Measurements from ENCODE around the gene CYB561D1.

- TF ChIP-seq TAF1 (conservative IDR thresholded peaks at IDR 0.05) (no peak), EGR1 (IDR thresholded peaks at IDR 0.05; ENCODE audit: low read depth in 2 of 2) (no peak), CTCF (IDR thresholded peaks at IDR 0.05; ENCODE audit: low read depth, low read length, missing input control) (no peak), RAD21 (IDR thresholded peaks at IDR 0.05) (no peak), HNF4G (IDR thresholded peaks at IDR 0.05) (no peak), SP1 (IDR thresholded peaks at IDR 0.05) (no peak), MAX (IDR thresholded peaks at IDR 0.05) (no peak), REST (IDR thresholded peaks at IDR 0.05) (no peak), YY1 (IDR thresholded peaks at IDR 0.05) (no peak), NR2F2 (IDR thresholded peaks at IDR 0.05) (no peak), ATF3 (IDR thresholded peaks at IDR 0.05) (no peak), JUND (IDR thresholded peaks at IDR 0.05) (no peak), HNF4A (conservative IDR thresholded peaks at IDR 0.05) (no peak), GABPA (IDR thresholded peaks at IDR 0.05 in 1 of 2, conservative IDR thresholded peaks at IDR 0.05 in 1 of 2) (no peak)
Observed at GRCh38 chr1:109481646-109482045, 12.2 kb upstream of the CYB561D1 start.
